H9 (cell line): ENCODE data around the gene ANO10. TPM values are rescaled to one million over a fixed set of nuclear protein-coding genes. Genes with fewer than 3 reads are reported as not detected.

Experiments used
- DNase-seq: peaks from one replicate; pipeline ENCODE4 v3.0.0-alpha.2; 2017
- H2AFZ ChIP-seq: one replicate; pipeline ENCODE4 v1.6.1; 2013; ENCODE audit warnings: mild to moderate bottlenecking, low read length, control low read depth, moderate library complexity
- H2AK5ac ChIP-seq: 2 replicates; pipeline ENCODE4 v1.6.1; 2013; ENCODE audit warnings: low read length, control low read depth, mixed read lengths; ENCODE audit not compliant: insufficient read length
- H2BK120ac ChIP-seq: one replicate; pipeline ENCODE4 v1.6.1; 2013; ENCODE audit warnings: low read depth, mild to moderate bottlenecking, low read length, control low read depth, inconsistent platforms; ENCODE audit not compliant: poor library complexity, severe bottlenecking
- H2BK12ac ChIP-seq: 2 replicates; pipeline ENCODE4 v1.6.1; 2013; ENCODE audit warnings: low read length, control low read depth, mixed read lengths, low read depth; ENCODE audit not compliant: insufficient read length
- H2BK15ac ChIP-seq: 2 replicates; pipeline ENCODE4 v1.6.1; 2013; ENCODE audit warnings: low read depth, low read length, control low read depth
- H2BK20ac ChIP-seq: one replicate; pipeline ENCODE4 v1.6.1; 2013; ENCODE audit warnings: low read depth, mild to moderate bottlenecking, low read length, control low read depth, inconsistent platforms; ENCODE audit not compliant: poor library complexity, severe bottlenecking
- H2BK5ac ChIP-seq: 2 replicates; pipeline ENCODE4 v1.6.1; 2013; ENCODE audit warnings: low read length, control low read depth, mixed read lengths; ENCODE audit not compliant: insufficient read length
- H3K14ac ChIP-seq: 2 replicates; pipeline ENCODE4 v1.6.1; 2013; ENCODE audit warnings: low read length, control low read depth; ENCODE audit not compliant: insufficient read depth
- H3K18ac ChIP-seq: 2 replicates; pipeline ENCODE4 v1.6.1; 2013; ENCODE audit warnings: low read depth, mild to moderate bottlenecking, mixed read lengths, low read length, control low read depth; ENCODE audit not compliant: insufficient read length
- H3K23ac ChIP-seq: 2 replicates; pipeline ENCODE4 v1.6.1; 2013; ENCODE audit warnings: low read length, control low read depth, mixed read lengths, low read depth; ENCODE audit not compliant: insufficient read length
- H3K23me2 ChIP-seq: 2 replicates; pipeline ENCODE4 v1.6.1; 2013; ENCODE audit warnings: low read depth, mild to moderate bottlenecking, mixed read lengths, low read length, control low read depth; ENCODE audit not compliant: insufficient read length, poor library complexity, severe bottlenecking
- H3K27ac ChIP-seq: 2 replicates; pipeline ENCODE4 v1.5.1; 2013; ENCODE audit warnings: low read length, control low read depth, mixed read lengths, low read depth; ENCODE audit not compliant: insufficient read length
- H3K27me3 ChIP-seq: 2 replicates; pipeline ENCODE4 v1.6.1; 2013; ENCODE audit warnings: low read length, control low read depth, inconsistent platforms; ENCODE audit not compliant: insufficient read depth
- H3K4ac ChIP-seq: 2 replicates; pipeline ENCODE4 v1.6.1; 2013; ENCODE audit warnings: low read depth, mild to moderate bottlenecking, control low read depth, inconsistent platforms, low read length, moderate library complexity
- H3K4me1 ChIP-seq: 2 replicates; pipeline ENCODE4 v1.6.1; 2013; ENCODE audit warnings: low read length, control low read depth, inconsistent platforms; ENCODE audit not compliant: insufficient read depth
- H3K4me2 ChIP-seq: 2 replicates; pipeline ENCODE4 v1.6.1; 2013; ENCODE audit warnings: low read length, control low read depth, mixed read lengths; ENCODE audit not compliant: insufficient read length, insufficient read depth
- H3K56ac ChIP-seq: 2 replicates; pipeline ENCODE4 v1.6.1; 2013; ENCODE audit warnings: low read depth, mild to moderate bottlenecking, mixed read lengths, low read length, control low read depth; ENCODE audit not compliant: insufficient read length
- H3K79me1 ChIP-seq: 2 replicates; pipeline ENCODE4 v1.6.1; 2013; ENCODE audit warnings: low read depth, mild to moderate bottlenecking, moderate library complexity, low read length, control low read depth, inconsistent platforms; ENCODE audit not compliant: insufficient read depth, poor library complexity, severe bottlenecking
- H3K79me2 ChIP-seq: 2 replicates; pipeline ENCODE4 v1.6.1; 2013; ENCODE audit warnings: low read length, control low read depth, inconsistent platforms; ENCODE audit not compliant: insufficient read depth
- H3K9ac ChIP-seq: 2 replicates; pipeline ENCODE4 v1.6.1; 2013; ENCODE audit warnings: low read length, control low read depth, mixed read lengths; ENCODE audit not compliant: insufficient read length; ENCODE audit errors: extremely low read depth
- H3K9me3 ChIP-seq: one replicate; pipeline ENCODE4 v1.6.1; 2013; ENCODE audit warnings: low read depth, low read length, inconsistent platforms; ENCODE audit not compliant: control insufficient read depth
- H3T11ph ChIP-seq: one replicate; pipeline ENCODE4 v1.6.1; 2013; ENCODE audit warnings: mild to moderate bottlenecking, low read length, control low read depth, inconsistent platforms
- H4K20me1 ChIP-seq: one replicate; pipeline ENCODE4 v1.6.1; 2013; ENCODE audit not compliant: control insufficient read depth, insufficient read length, insufficient read depth
- H4K5ac ChIP-seq: 2 replicates; pipeline ENCODE4 v1.6.1; 2013; ENCODE audit warnings: low read depth, mild to moderate bottlenecking, mixed read lengths, low read length, control low read depth; ENCODE audit not compliant: insufficient read length
- H4K8ac ChIP-seq: replicated peaks from 2 replicates; pipeline ENCODE4 v1.6.1; 2013; ENCODE audit warnings: low read length, control low read depth, mixed read lengths, low read depth; ENCODE audit not compliant: insufficient read length
- H4K91ac ChIP-seq: 2 replicates; pipeline ENCODE4 v1.6.1; 2013; ENCODE audit warnings: low read depth, mild to moderate bottlenecking, moderate library complexity, mixed read lengths, low read length, control low read depth; ENCODE audit not compliant: insufficient read length
- H3K27ac Mint-ChIP-seq, 3 experiments: 2 replicates in 2 of 3; 3 replicates in 1 of 3; pipeline ENCODE4 v1.8.0; 2020 to 2021; ENCODE audit warnings: mixed read lengths in 3 of 3, mild to moderate bottlenecking in 1 of 3, moderate library complexity in 1 of 3
- H3K27me3 Mint-ChIP-seq: 2 replicates; pipeline ENCODE4 v1.8.0; 2021; ENCODE audit warnings: low read depth, mild to moderate bottlenecking, moderate library complexity, mixed read lengths
- H3K36me3 Mint-ChIP-seq, 3 experiments: 2 replicates in 2 of 3; 3 replicates in 1 of 3; pipeline ENCODE4 v1.8.0; 2020 to 2021; ENCODE audit warnings: low read depth in 3 of 3, mixed read lengths in 3 of 3; ENCODE audit not compliant: insufficient read depth in 1 of 3
- H3K4me1 Mint-ChIP-seq, 2 experiments: 2 replicates each; pipeline ENCODE4 v1.8.0; 2020; ENCODE audit warnings: mixed read lengths in 2 of 2
- H3K4me3 Mint-ChIP-seq, 2 experiments: 2 replicates in 1 of 2; 3 replicates in 1 of 2; pipeline ENCODE4 v1.8.0; 2020 to 2021; ENCODE audit warnings: mild to moderate bottlenecking in 2 of 2, mixed read lengths in 2 of 2, moderate library complexity in 1 of 2
- H3K9me3 Mint-ChIP-seq, 2 experiments: 2 replicates in 1 of 2; 3 replicates in 1 of 2; pipeline ENCODE4 v1.8.0; 2020; ENCODE audit warnings: mild to moderate bottlenecking in 2 of 2, mixed read lengths in 2 of 2, moderate library complexity in 1 of 2
- WGBS: extraction: QIAGEN DNeasy Blood & Tissue Kit; methylation state at CpG from one replicate; pipeline ENCODE4 v1.1.7; 2013; ENCODE audit warnings: missing lambda C conversion rate, low lambda C conversion rate, mixed read lengths; ENCODE audit not compliant: insufficient read length; ENCODE audit errors: extremely low coverage; 5-methylcytosine and 5-hydroxymethylcytosine counted together
- total RNA-seq: library from RNA; stranded (reverse); gene quantifications from 2 replicates; pipeline ENCODE4 v1.2.1, GENCODE V29; 2021
- TF ChIP-seq, protein P1 (sequence below): fragments of 200-600 bp; sonication (generic); conservative IDR thresholded peaks from 3 replicates; pipeline ENCODE4 v1.8.0; 2021; ENCODE audit warnings: antibody characterized with exemption, mild to moderate bottlenecking

ANO10 gene
- total RNA-seq, 1 experiment from 2014 or later, result 38.7 TPM

DNA sequence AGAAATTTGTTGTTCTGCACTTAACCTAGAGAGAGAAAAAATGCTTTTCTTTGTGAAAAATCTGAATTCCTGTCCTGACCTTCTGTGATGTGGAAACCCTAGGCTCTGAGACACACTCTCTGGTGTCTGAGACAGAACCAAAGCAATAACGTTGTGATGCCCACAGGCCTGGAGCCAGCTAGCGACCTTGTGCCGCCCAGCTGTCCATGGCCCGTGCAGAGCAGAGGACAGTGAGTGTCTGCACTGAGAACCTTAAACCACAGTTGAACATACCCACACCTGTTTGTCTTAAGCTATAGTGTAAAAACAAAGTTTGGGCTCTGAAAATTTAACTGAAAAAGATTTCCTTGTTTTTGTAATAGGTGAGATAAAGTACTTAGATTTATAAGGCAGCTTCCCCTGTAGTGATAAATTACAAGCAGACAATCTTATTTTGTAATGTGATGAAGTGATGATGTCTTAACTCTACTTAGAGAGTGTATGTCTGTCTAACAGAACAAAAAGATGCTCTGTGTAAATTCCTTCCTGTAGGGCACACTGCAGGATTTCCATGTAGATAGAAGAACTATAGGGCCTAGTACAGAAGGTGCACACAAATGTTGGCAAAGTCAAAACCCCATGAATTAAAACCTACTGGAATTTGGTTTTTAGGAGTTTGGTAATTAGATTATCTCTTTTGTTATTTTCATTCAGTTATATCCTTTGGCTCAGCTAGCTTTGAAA lies 272.8 kb downstream of the ANO10 start:
- WGBS, result no CpG with 5 or more reads among the region's 4 CpGs

More for the DNA sequence above, 272.8 kb downstream of the ANO10 start:
- Histone ChIP-seq H3K79me2 (no peaks in the 10 kb centered on the region), H3K27ac (no peak overlapping the region), H2BK12ac (no peak overlapping the region), H4K20me1 (no peaks in the 10 kb centered on the region), H2AFZ (no peak overlapping the region), H2BK15ac (no peak overlapping the region), H2BK5ac (no peak overlapping the region), H3K18ac (no peak overlapping the region), H2BK20ac (no peak overlapping the region), H4K5ac (no peak overlapping the region), H2BK120ac (no peak overlapping the region), H3T11ph (no peak overlapping the region), H3K14ac (no peak overlapping the region), H3K4ac (no peak overlapping the region), H4K8ac (no peak overlapping the region), H3K23me2 (no peaks in the 10 kb centered on the region), H3K56ac (no peak overlapping the region), H3K79me1 (no peaks in the 10 kb centered on the region), H3K9me3 (no peaks in the 10 kb centered on the region), H3K27me3 (no peaks in the 10 kb centered on the region; the same call in 1 of the 2 replicates), H2AK5ac (no peak overlapping the region), H3K9ac (no peak overlapping the region), H3K4me1 (no peaks in the 10 kb centered on the region), H3K4me2 (no peak overlapping the region), H4K91ac (no peak overlapping the region), H3K23ac (no peak overlapping the region)
- no peak for DNase-seq
- peaks cover 14 to 33% (median 22%) of the 10 kb centered on the region in 3 experiments for H3K36me3 Mint-ChIP-seq
- peaks cover 4 to 11% of the 10 kb centered on the region in 2 experiments for H3K4me1 Mint-ChIP-seq
- no peak overlapping the region for H3K4me3 Mint-ChIP-seq
- peaks cover 0 to 7% of the 10 kb centered on the region in 2 experiments; a peak in 1 of 5 replicates for H3K9me3 Mint-ChIP-seq
- TF ChIP-seq, protein P1, sequence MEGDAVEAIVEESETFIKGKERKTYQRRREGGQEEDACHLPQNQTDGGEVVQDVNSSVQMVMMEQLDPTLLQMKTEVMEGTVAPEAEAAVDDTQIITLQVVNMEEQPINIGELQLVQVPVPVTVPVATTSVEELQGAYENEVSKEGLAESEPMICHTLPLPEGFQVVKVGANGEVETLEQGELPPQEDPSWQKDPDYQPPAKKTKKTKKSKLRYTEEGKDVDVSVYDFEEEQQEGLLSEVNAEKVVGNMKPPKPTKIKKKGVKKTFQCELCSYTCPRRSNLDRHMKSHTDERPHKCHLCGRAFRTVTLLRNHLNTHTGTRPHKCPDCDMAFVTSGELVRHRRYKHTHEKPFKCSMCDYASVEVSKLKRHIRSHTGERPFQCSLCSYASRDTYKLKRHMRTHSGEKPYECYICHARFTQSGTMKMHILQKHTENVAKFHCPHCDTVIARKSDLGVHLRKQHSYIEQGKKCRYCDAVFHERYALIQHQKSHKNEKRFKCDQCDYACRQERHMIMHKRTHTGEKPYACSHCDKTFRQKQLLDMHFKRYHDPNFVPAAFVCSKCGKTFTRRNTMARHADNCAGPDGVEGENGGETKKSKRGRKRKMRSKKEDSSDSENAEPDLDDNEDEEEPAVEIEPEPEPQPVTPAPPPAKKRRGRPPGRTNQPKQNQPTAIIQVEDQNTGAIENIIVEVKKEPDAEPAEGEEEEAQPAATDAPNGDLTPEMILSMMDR, result no peak
- peaks cover 8% of the 10 kb centered on the region for H3K27me3 Mint-ChIP-seq
- no peak overlapping the region for H3K27ac Mint-ChIP-seq
